Naive thymus-derived CD4-positive, alpha-beta T cell (primary cell): ENCODE measurements around the gene FOSL1. TPM values are rescaled to one million over a fixed set of nuclear protein-coding genes. Genes with fewer than 3 reads are reported as not detected.

ENCODE experiments used
- ATAC-seq: fragments of 150-1000 bp; cut with Tn5 transposase; 2 replicates; pipeline ENCODE4 v1.10.0; 2021; ENCODE audit warnings: mild to moderate bottlenecking, moderate library complexity
- CTCF ChIA-PET: fragments of 350-600 bp; sonication (Branson Sonifier 250); formaldehyde crosslinking; loops from one replicate; lab custom pipeline; 2021; ENCODE audit warnings: antibody characterized with exemption; lab: Charles Lee
- POLR2A ChIA-PET: fragments of 350-600 bp; sonication (Branson Sonifier 250); formaldehyde crosslinking; loops from one replicate; lab custom pipeline; 2021; ENCODE audit warnings: antibody characterized with exemption, inconsistent platforms; lab: Charles Lee
- DNase-seq, 9 donors: peaks; one replicate each; pipeline versions ENCODE4 v3.0.0 to v3.0.0-alpha.2; 2020 to 2022; ENCODE audit warnings: mixed read lengths in 1 of 9
- H3K27ac ChIP-seq: one replicate; pipeline ENCODE4 v1.7.0; 2013; ENCODE audit warnings: mild to moderate bottlenecking, low read depth, low read length, moderate library complexity
- H3K27me3 ChIP-seq, 2 donors: one replicate each; pipeline ENCODE4 v1.7.0; 2013; ENCODE audit warnings: low read length in 2 of 2, mild to moderate bottlenecking in 2 of 2, moderate library complexity in 2 of 2; ENCODE audit not compliant: control insufficient read depth in 2 of 2, insufficient read depth in 2 of 2
- H3K36me3 ChIP-seq, 3 experiments: 1 replicate in 2 of 3; 2 replicates in 1 of 3; pipeline ENCODE4 v1.7.0; 2013; ENCODE audit warnings: low read length in 3 of 3, mild to moderate bottlenecking in 3 of 3, moderate library complexity in 1 of 3; ENCODE audit not compliant: insufficient read depth in 3 of 3, control insufficient read depth in 2 of 3
- H3K4me1 ChIP-seq, 2 donors: one replicate each; pipeline ENCODE4 v1.7.0; 2013; ENCODE audit warnings: low read length in 2 of 2, mild to moderate bottlenecking in 2 of 2, moderate library complexity in 1 of 2; ENCODE audit not compliant: control insufficient read depth in 2 of 2, insufficient read depth in 2 of 2
- H3K4me3 ChIP-seq: 2 replicates; pipeline ENCODE4 v1.7.0; 2013; ENCODE audit warnings: mild to moderate bottlenecking, low read length
- H3K9me3 ChIP-seq, 3 experiments: 1 replicate in 2 of 3; 2 replicates in 1 of 3; pipeline ENCODE4 v1.7.0; 2013; ENCODE audit warnings: low read length in 3 of 3; ENCODE audit not compliant: control insufficient read depth in 2 of 3
- H3K27ac Mint-ChIP-seq, 9 donors: one replicate each; pipeline ENCODE4 v1.8.0; 2020 to 2022; ENCODE audit warnings: mixed read lengths in 9 of 9, mild to moderate bottlenecking in 8 of 9, moderate library complexity in 5 of 9, inconsistent platforms in 2 of 9
- H3K27me3 Mint-ChIP-seq, 5 donors: one replicate each; pipeline ENCODE4 v1.8.0; 2021 to 2022; ENCODE audit warnings: mixed read lengths in 5 of 5, mild to moderate bottlenecking in 1 of 5
- H3K36me3 Mint-ChIP-seq, 5 donors: one replicate each; pipeline ENCODE4 v1.8.0; 2020 to 2022; ENCODE audit warnings: mixed read lengths in 5 of 5, mild to moderate bottlenecking in 3 of 5, inconsistent platforms in 1 of 5
- H3K4me1 Mint-ChIP-seq, 7 donors: one replicate each; pipeline ENCODE4 v1.8.0; 2020 to 2022; ENCODE audit warnings: mixed read lengths in 7 of 7, mild to moderate bottlenecking in 3 of 7, inconsistent platforms in 1 of 7
- H3K4me3 Mint-ChIP-seq, 10 donors: one replicate each; pipeline ENCODE4 v1.8.0; 2020 to 2022; ENCODE audit warnings: mild to moderate bottlenecking in 10 of 10, mixed read lengths in 10 of 10, moderate library complexity in 6 of 10, inconsistent platforms in 2 of 10
- H3K9me3 Mint-ChIP-seq, 11 donors: one replicate each; pipeline ENCODE4 v1.8.0; 2020 to 2022; ENCODE audit warnings: mixed read lengths in 11 of 11, mild to moderate bottlenecking in 4 of 11, inconsistent platforms in 1 of 11, moderate library complexity in 1 of 11
- intact Hi-C, 2 donors: fragments of 100-400 bp; cut with micrococcal nuclease; formaldehyde crosslinking; loops; one replicate each; pipeline ENCODE4 v1.15.1; 2023
- polyA plus RNA-seq, 2 donors: library from polyadenylated mRNA; unstranded; fragments of 300-500 nt; fragmentation: Illumina TruSeq; gene quantifications; one replicate each; pipeline ENCODE4 v1.2.3, GENCODE V29; 2021
- total RNA-seq, 6 experiments: library from RNA in 5 of 6; stranded (reverse) in 5 of 6; gene quantifications; 1 replicate in 5 of 6; 2 replicates in 1 of 6; pipeline ENCODE4 v1.2.3 and lab custom pipeline; 2021 to 2026

FOSL1 gene
- total and polyA plus RNA-seq, 7 experiments from 2014 or later, result 2.8 to 25.7 (median 4.0) TPM; not detected in 4

DNA sequence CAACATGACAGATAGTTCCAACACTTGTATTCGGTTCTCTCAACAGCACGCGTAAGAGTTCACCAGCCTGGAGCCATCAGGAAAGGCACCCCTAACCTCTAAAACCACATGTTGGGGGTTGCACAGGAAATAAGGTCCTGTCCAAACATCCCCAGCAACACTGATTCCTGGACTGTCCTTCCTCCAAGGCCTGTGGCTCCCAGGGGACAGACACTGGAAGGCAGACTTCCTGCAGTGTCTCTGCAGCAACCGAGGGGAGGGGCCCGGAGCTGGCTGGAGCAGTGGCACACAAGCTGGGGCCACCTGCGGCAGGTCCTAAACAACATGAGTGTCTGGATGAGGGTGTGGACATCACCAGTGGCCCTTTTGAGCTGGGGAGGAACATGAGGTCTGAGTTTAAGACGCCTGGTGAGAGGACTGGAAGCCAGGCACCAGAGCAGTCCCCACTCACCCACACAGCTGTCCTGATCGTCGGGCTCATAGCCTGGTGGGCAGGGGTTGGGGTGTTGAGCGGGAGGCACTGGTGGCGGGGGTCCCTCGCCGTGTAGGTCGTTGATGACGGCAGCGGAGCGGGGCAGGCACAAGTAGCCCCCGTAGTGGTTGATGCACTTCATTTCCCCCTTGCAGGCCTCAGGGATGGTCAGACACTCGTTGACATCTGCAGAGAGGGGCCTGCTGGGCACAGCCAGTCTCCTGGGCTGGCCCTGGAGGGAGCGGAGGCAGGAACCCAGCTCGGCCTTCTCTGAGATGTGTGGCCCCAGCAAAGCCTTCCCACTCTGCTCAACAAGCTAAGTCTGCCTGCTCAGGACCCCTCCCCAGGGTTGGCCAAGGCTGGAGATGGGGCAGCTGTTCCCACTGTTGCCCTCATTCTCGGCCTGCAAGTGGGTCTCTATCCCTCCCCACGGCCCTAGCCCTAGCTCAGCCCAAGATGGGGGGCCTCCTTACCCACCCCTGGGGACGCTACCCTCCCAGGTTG lies 29.2 kb downstream of the FOSL1 start:
- Histone ChIP-seq H3K27ac (no peak overlapping the region), H3K9me3 (no peaks in the 10 kb centered on the region), H3K27me3 (no peaks in the 10 kb centered on the region), H3K36me3 (peaks cover 0 to 12% (median 0%) of the 10 kb centered on the region in 3 experiments), H3K4me3 (no peak overlapping the region), H3K4me1 (peaks cover 10 to 19% of the 10 kb centered on the region in 2 donors)
- Mint-ChIP-seq H3K4me3 (peak overlapping the region in 7 of 10 donors; percentile 14 to 68 (median 23)), H3K36me3 (peaks cover 0 to 7% (median 0%) of the 10 kb centered on the region in 5 donors), H3K4me1 (peaks cover 13 to 26% (median 16%) of the 10 kb centered on the region in 7 donors), H3K27me3 (peaks cover 0 to 3% (median 0%) of the 10 kb centered on the region in 5 donors), H3K9me3 (no peaks in the 10 kb centered on the region), H3K27ac (peak overlapping the region in 6 of 9 donors; percentile 31 to 94 (median 48))
- DNase-seq (no peak), ATAC-seq (no peak)
- intact Hi-C loops, result loop anchor here in 1 of 2 donors (5.0 kb wide), 1 partner anchor 971 kb away; the partner anchor contains the start of gene RCE1
- ChIA-PET CTCF (interaction anchor here (0.8 to 4.7 kb wide), 3 partner anchors 11 to 256 kb away, joined by 3 to 38 read pairs (median 30); partner anchors contain the start of gene MUS81), POLR2A (interaction anchor here (0.8 to 4.8 kb wide), 6 partner anchors 10 to 131 kb away, joined by 3 to 109 read pairs (median 4); partner anchors contain the start of genes BANF1, CCDC85B, CFL1 and EIF1AD)

DNA sequence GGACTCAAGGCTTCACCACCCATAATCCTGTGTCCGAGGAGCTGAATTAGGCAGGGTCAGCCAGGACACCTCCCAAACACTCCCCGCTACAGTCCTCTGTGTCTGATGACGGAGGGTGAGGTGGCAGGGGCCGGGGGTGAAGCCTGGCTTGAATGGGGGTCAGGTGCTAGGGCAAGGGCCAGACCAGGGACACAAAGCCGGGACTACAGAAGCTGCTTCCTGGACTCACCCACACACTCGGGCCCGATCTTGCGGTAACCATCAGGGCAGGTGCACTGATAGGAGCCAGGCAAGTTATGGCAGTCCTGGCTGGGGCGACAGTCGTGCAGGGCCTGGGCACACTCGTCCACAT lies 29.9 kb downstream of the FOSL1 start:
- peaks cover 0 to 19% (median 0%) of the 10 kb centered on the region in 3 experiments for H3K36me3 ChIP-seq
- Mint-ChIP-seq H3K4me3 (peak overlapping the region in 4 of 10 donors; percentile 14 to 68 (median 50)), H3K27ac (peak overlapping the region in 4 of 9 donors; percentile 1 to 94 (median 34)), H3K27me3 (peaks cover 0 to 3% (median 0%) of the 10 kb centered on the region in 5 donors), H3K9me3 (no peaks in the 10 kb centered on the region), H3K36me3 (peaks cover 0 to 7% (median 0%) of the 10 kb centered on the region in 5 donors), H3K4me1 (peaks cover 13 to 26% (median 16%) of the 10 kb centered on the region in 7 donors)
- no peak overlapping the region for H3K4me3 ChIP-seq
- H3K4me1 ChIP-seq, result peaks cover 10 to 19% of the 10 kb centered on the region in 2 donors
- no peaks in the 10 kb centered on the region for H3K27me3 ChIP-seq
- peak overlapping the region; percentile 0 for H3K27ac ChIP-seq
- ChIA-PET POLR2A (interaction anchor here (0.8 to 4.8 kb wide), 4 partner anchors 10 to 19 kb away, joined by 3 to 109 read pairs (median 16); partner anchors contain the start of genes CCDC85B, CFL1, FIBP and MUS81), CTCF (interaction anchor here (0.6 to 4.7 kb wide), 3 partner anchors 10 to 482 kb away, joined by 4 to 38 read pairs (median 30); partner anchors contain the start of gene MUS81)
- DNase-seq (no peak), ATAC-seq (no peak)
- intact Hi-C loops, result loop anchor here in 1 of 2 donors (5.0 kb wide), 1 partner anchor 972 kb away; the partner anchor contains the start of gene RCE1
- no peaks in the 10 kb centered on the region for H3K9me3 ChIP-seq

DNA sequence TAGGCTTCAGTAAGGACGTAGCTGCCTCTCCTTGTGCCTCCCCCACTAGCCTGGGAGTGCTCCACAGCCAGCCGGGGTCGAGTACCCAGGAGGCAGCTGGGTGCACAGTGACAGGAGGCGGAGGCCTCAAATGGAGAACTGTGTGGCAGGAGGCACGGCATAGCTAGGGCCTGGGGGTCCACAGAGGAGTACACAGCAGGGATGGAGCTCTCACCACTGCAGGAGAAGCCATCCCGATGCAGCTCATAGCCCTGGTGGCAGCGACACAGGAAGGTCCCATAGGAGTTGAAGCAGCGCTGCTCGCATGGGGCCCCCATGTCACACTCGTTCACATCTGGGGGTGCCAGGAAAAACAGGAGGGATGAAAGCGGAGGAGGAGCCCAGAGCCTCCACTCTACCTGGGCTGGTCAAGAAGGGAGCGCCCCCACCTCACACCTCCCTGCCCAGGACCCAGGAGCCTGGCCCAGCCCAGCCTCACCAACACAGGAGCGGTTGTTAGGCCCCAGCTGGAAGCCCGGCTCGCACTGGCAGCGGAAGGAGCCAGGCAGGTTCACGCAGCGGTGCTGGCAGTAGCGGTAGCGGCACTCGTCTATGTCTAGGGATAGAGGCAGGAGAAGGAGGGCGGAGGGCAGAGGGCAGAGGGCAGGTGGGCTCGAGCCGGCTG lies 30.4 kb downstream of the FOSL1 start:
- ChIA-PET CTCF (interaction anchor here (0.6 to 4.7 kb wide), 5 partner anchors 10 to 482 kb away, joined by 3 to 38 read pairs (median 5); partner anchors contain the start of genes FIBP and MUS81), POLR2A (interaction anchor here (0.8 to 4.8 kb wide), 5 partner anchors 9 to 20 kb away, joined by 3 to 109 read pairs (median 6); partner anchors contain the start of genes CCDC85B, CFL1, FIBP and MUS81)

DNA sequence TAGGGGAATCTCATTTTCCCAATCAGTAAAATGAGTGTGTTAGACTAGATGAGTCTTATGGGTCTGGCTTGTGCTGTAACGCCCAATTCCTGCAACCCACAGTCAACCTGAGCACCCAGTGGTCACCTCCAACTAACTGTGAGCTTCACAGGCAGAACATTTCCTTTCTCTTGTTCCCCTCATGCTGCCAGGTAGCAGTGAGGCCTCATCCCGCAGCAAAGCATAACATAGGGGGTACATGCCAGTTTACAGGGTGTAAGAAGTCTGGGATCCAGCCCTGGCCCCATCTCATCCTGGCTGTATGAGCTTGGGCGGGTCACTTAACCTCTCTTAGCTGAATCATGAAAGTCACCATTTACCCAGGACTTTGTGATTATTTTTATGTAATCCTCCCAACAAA lies 31.3 kb downstream of the FOSL1 start:
- Mint-ChIP-seq H3K27ac (peak overlapping the region in 1 of 9 donors; percentile 39), H3K9me3 (no peaks in the 10 kb centered on the region), H3K27me3 (peaks cover 0 to 3% (median 0%) of the 10 kb centered on the region in 5 donors), H3K4me1 (peaks cover 13 to 27% (median 16%) of the 10 kb centered on the region in 7 donors), H3K36me3 (peaks cover 0 to 9% (median 0%) of the 10 kb centered on the region in 5 donors), H3K4me3 (no peak overlapping the region)
- H3K36me3 ChIP-seq, result peaks cover 0 to 33% (median 0%) of the 10 kb centered on the region in 3 experiments
- ChIA-PET CTCF (interaction anchor here (0.9 to 4.7 kb wide), 4 partner anchors 9 to 20 kb away, joined by 3 to 38 read pairs (median 18); partner anchors contain the start of genes FIBP and MUS81), POLR2A (interaction anchor here (0.7 to 12.9 kb wide), 4 partner anchors 8 to 27 kb away, joined by 3 to 316 read pairs (median 57); partner anchors contain the start of genes CCDC85B, CFL1, FIBP and MUS81)
- H3K27me3 ChIP-seq, result no peaks in the 10 kb centered on the region
- no peak overlapping the region for H3K27ac ChIP-seq
- H3K9me3 ChIP-seq, result no peaks in the 10 kb centered on the region
- intact Hi-C loops, result loop anchor here in 1 of 2 donors (1.0 kb wide), 1 partner anchor 9 kb away; the partner anchor contains the start of gene MUS81
- ATAC-seq (no peak), DNase-seq (no peak)
- no peak overlapping the region for H3K4me3 ChIP-seq
- peaks cover 10 to 13% of the 10 kb centered on the region in 2 donors for H3K4me1 ChIP-seq

More for the DNA sequence above, 30.4 kb downstream of the FOSL1 start:
- Mint-ChIP-seq H3K4me1 (peaks cover 13 to 26% (median 16%) of the 10 kb centered on the region in 7 donors), H3K36me3 (peaks cover 0 to 9% (median 0%) of the 10 kb centered on the region in 5 donors), H3K4me3 (no peak overlapping the region), H3K27ac (peak overlapping the region in 6 of 9 donors; percentile 12 to 88 (median 38)), H3K27me3 (peaks cover 0 to 3% (median 0%) of the 10 kb centered on the region in 5 donors), H3K9me3 (no peaks in the 10 kb centered on the region)
- Histone ChIP-seq H3K36me3 (peaks cover 0 to 24% (median 0%) of the 10 kb centered on the region in 3 experiments), H3K27me3 (no peaks in the 10 kb centered on the region), H3K27ac (peak overlapping the region; percentile 0), H3K9me3 (no peaks in the 10 kb centered on the region), H3K4me1 (peaks cover 10 to 19% of the 10 kb centered on the region in 2 donors), H3K4me3 (no peak overlapping the region)
- no peak for ATAC-seq
- DNase-seq, result no peak
- intact Hi-C loops, result loop anchor here in 1 of 2 donors (5.0 kb wide), 1 partner anchor 973 kb away; the partner anchor contains the start of gene RCE1

DNA sequence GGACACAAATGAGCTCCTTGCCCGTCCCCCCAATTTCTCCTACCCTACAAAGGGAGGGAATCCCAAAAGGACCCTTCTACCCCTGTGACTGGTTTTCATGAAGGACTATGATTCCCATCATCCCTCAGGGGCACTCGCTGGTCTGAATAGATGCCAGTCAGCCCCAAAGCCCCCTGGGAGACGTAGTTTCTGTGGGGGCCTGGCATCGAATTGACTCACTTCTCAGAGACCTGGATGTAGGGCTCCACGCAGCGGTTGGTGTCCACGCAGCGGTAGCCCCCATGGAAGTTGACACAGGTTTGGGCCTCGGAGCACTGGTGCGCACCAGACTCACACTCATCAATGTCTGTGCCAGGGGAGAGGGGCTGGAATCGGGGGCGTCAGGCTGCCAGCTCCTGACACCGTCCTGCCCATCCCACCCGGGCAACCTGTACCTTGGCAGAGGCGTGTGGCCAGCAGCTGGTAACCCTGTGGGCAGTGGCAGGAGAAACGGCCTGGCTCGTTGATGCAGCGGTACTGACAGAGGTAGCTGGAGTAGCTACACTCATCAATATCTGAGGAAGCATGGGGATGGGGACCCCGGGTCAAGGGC lies 32.0 kb downstream of the FOSL1 start:
- peak; percentile 62 for ATAC-seq
- peaks cover 8 to 10% of the 10 kb centered on the region in 2 donors for H3K4me1 ChIP-seq
- intact Hi-C loops, result loop anchor here in 1 of 2 donors (1.0 kb wide), 1 partner anchor 8 kb away; the partner anchor contains the start of gene MUS81
- CTCF ChIA-PET, result interaction anchor here (1.6 to 4.7 kb wide), 3 partner anchors 8 to 21 kb away, joined by 5 to 38 read pairs (median 30); partner anchors contain the start of genes FIBP and MUS81
- Mint-ChIP-seq H3K4me1 (peaks cover 11 to 21% (median 14%) of the 10 kb centered on the region in 7 donors), H3K27me3 (peaks cover 0 to 3% (median 0%) of the 10 kb centered on the region in 5 donors), H3K36me3 (peaks cover 0 to 11% (median 0%) of the 10 kb centered on the region in 5 donors), H3K27ac (peak overlapping the region in 2 of 9 donors; percentile 56 to 59), H3K4me3 (no peak overlapping the region), H3K9me3 (no peaks in the 10 kb centered on the region)
- POLR2A ChIA-PET, result interaction anchor here (0.7 to 12.9 kb wide), 4 partner anchors 7 to 28 kb away, joined by 3 to 316 read pairs (median 57); partner anchors contain the start of genes CCDC85B, CFL1, FIBP and MUS81
- H3K27ac ChIP-seq, result no peak overlapping the region
- DNase-seq, result peak in 3 of 9 donors; percentile 28 to 45 (median 31)
- peaks cover 0 to 41% (median 0%) of the 10 kb centered on the region in 3 experiments for H3K36me3 ChIP-seq
- no peaks in the 10 kb centered on the region for H3K9me3 ChIP-seq
- no peaks in the 10 kb centered on the region for H3K27me3 ChIP-seq
- H3K4me3 ChIP-seq, result no peak overlapping the region
